ENCODE measurements around the gene SHROOM3. TPM values are rescaled to one million over a fixed set of nuclear protein-coding genes. Genes with fewer than 3 reads are reported as not detected.

Gene SHROOM3
- total and polyA plus RNA-seq, 7 donors, result 5.1 to 71.0 (median 28.2) TPM

DNA sequence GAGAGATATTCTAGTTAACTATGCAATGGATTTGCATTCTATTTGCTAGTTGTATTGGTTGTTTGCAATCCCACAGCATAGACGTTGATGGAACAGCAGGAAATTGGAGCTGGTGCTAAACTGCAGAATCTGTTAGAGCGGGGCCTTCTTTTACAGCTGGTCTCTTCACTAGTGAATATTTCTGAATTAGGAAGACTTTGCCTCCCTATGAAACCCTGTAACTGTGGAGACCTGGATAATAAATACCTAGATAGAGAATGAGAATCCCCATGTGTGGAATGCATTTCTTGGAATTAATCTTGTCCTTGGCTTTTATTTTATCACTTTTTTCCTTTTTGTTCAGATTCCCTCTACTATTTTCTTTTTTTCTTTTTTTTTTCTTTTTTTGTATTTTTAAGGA, 109.7 kb downstream of the SHROOM3 start:
- TF ChIP-seq, protein P1, sequence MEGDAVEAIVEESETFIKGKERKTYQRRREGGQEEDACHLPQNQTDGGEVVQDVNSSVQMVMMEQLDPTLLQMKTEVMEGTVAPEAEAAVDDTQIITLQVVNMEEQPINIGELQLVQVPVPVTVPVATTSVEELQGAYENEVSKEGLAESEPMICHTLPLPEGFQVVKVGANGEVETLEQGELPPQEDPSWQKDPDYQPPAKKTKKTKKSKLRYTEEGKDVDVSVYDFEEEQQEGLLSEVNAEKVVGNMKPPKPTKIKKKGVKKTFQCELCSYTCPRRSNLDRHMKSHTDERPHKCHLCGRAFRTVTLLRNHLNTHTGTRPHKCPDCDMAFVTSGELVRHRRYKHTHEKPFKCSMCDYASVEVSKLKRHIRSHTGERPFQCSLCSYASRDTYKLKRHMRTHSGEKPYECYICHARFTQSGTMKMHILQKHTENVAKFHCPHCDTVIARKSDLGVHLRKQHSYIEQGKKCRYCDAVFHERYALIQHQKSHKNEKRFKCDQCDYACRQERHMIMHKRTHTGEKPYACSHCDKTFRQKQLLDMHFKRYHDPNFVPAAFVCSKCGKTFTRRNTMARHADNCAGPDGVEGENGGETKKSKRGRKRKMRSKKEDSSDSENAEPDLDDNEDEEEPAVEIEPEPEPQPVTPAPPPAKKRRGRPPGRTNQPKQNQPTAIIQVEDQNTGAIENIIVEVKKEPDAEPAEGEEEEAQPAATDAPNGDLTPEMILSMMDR (IDR thresholded peaks at IDR 0.05), result no peak
- TF ChIP-seq POLR2A (IDR thresholded peaks at IDR 0.05) (no peak), POLR2AphosphoS5 (IDR thresholded peaks at IDR 0.05) (no peak), EP300 (IDR thresholded peaks at IDR 0.05) (no peak)
- 80 to 91% methylated on average over 2 of the region's 2 CpGs for WGBS, 2 donors
- no peak for DNase-seq
- Histone ChIP-seq H3K4me1 (peaks cover 0 to 22% (median 12%) of the 10 kb centered on the region in 4 donors), H3K9me3 (no peaks in the 10 kb centered on the region), H3K27me3 (no peaks in the 10 kb centered on the region), H3K27ac (no peak overlapping the region), H3K4me3 (no peak overlapping the region), H3K36me3 (no peaks in the 10 kb centered on the region)
- intact Hi-C loops (cut with DNase I), result no loop called here

DNA sequence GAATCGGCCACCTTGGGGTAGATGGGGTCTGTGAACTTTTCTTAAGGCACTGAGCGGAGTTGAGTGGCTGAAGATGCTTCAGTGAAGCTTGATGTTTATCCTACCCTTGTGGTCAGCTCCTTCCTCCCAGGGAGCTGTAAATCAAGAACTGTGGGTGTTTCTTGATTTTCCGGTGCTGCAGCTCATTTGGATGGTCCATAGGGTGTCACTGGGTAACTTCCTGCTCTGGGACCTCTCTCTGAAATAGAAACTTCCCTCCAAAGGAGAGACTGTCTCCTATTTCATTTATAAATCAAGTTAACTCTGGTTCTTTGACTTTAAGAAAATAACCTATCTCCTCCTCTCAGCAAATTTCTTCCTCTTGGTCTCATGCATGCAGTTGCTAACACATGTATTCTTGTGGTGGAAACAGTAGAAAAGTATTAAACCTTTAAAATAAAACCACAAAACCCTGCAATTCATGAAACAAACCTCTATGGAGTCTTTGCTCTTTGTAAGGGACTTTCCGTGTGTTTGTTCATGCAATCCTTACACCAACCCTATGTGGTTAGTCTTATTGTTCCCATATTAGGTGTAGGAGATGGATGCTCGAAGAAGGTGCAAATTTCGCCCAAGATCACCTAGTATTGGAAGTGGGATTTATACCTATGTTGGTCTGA, 110.3 kb downstream of the SHROOM3 start:
- DNase-seq, result no peak
- intact Hi-C loops (cut with DNase I), result no loop called here
- no peaks in the 10 kb centered on the region for H3K27me3 ChIP-seq
- H3K4me3 ChIP-seq, result no peak overlapping the region
- TF ChIP-seq POLR2AphosphoS5 (IDR thresholded peaks at IDR 0.05) (no peak), EP300 (IDR thresholded peaks at IDR 0.05) (no peak), POLR2A (IDR thresholded peaks at IDR 0.05) (no peak)
- TF ChIP-seq, protein P1 (IDR thresholded peaks at IDR 0.05), result no peak
- peaks cover 0 to 16% (median 12%) of the 10 kb centered on the region in 4 donors for H3K4me1 ChIP-seq
- WGBS, 2 donors, result 52 to 87% methylated on average over 6 of the region's 6 CpGs
- no peaks in the 10 kb centered on the region for H3K9me3 ChIP-seq
- H3K27ac ChIP-seq, result no peak overlapping the region
- H3K36me3 ChIP-seq, result no peaks in the 10 kb centered on the region

DNA sequence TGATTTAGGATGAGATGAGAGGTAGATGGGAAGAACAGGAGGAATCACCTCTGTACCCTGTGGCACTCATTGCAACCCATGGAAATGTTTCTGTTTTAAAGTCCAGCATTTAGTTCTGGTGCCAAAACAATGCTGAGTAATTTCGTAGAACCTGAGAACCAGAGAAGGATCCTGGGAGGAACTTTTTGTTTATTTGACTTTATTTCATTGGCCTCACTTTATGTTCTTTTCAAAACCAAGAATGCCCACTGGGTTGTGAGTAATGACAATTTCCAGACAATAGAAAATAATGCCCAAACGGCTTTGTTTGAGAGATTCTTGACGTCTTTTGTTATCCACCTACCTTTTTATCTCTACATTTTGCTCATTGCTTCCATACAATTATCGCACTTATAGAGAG, 111.3 kb downstream of the SHROOM3 start:
- TF ChIP-seq POLR2AphosphoS5 (IDR thresholded peaks at IDR 0.05) (no peak), POLR2A (IDR thresholded peaks at IDR 0.05) (no peak), EP300 (IDR thresholded peaks at IDR 0.05) (no peak)
- TF ChIP-seq, protein P1 (IDR thresholded peaks at IDR 0.05), result no peak
- Histone ChIP-seq H3K4me3 (no peak overlapping the region), H3K36me3 (no peaks in the 10 kb centered on the region), H3K27ac (peak overlapping the region in 1 of 4 donors; percentile 43), H3K9me3 (no peaks in the 10 kb centered on the region), H3K4me1 (peaks cover 0 to 16% (median 12%) of the 10 kb centered on the region in 4 donors), H3K27me3 (no peaks in the 10 kb centered on the region)
- no peak for DNase-seq
- WGBS, 2 donors, result 83 to 88% methylated on average over 4 of the region's 4 CpGs
- intact Hi-C loops (cut with DNase I), result no loop called here

DNA sequence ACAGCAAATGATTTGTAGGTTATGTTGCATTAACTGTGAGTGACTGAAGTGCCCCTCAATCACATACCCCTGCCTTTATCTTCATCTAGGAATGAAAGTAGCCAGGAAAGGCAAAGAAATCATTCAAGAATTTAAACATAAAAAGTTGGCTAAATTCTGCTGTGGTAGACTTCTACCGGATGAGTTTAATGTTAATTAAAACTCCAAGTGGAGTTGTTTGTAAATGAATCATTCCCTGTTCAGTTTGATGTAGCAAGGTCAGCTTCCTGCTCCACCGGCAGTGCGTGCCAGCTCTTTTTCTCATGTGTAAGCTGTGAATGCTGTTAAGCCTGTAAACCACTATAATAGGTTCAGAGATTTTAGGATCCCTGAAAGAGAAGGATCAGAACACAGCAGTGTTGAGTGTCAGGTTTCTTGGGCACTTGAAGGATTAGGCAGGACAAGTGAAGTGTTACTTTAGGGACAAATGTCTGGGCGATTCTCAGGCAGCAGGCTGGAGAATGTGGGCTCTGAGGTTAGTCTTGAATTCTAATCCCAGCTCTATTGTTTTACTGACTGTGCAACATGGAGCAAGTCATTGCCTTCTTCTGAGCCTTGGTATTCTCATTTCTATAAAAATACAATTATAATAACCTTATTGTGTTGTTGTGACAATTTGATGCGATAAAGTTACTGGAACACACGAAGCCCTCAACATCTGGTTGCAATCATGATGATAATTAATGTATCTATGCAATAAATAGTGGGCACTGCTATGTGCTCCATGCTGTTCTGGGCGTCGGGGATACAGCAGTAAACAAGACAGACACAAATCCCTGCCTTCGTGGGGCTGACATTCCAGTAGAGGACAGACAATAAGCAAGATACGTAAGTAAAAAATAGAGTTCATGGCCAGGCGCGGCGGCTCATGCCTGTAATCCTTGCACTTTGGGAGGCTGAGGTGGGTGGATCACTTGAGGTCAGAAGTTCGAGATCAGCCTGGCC, 112.0 kb downstream of the SHROOM3 start:
- DNase-seq, result no peak
- WGBS, 2 donors, result 72% methylated on average over 14 of the region's 14 CpGs
- no peak overlapping the region for H3K4me3 ChIP-seq
- H3K4me1 ChIP-seq, result peaks cover 0 to 16% (median 12%) of the 10 kb centered on the region in 4 donors
- no peaks in the 10 kb centered on the region for H3K9me3 ChIP-seq
- TF ChIP-seq EP300 (IDR thresholded peaks at IDR 0.05) (no peak), POLR2A (IDR thresholded peaks at IDR 0.05) (no peak), POLR2AphosphoS5 (IDR thresholded peaks at IDR 0.05) (no peak)
- TF ChIP-seq, protein P1 (IDR thresholded peaks at IDR 0.05), result no peak
- no peaks in the 10 kb centered on the region for H3K27me3 ChIP-seq
- intact Hi-C loops (cut with DNase I), result no loop called here
- H3K27ac ChIP-seq, result peak overlapping the region in 1 of 4 donors; percentile 43
- no peaks in the 10 kb centered on the region for H3K36me3 ChIP-seq
